HG03060 (cell line): ENCODE data around the gene KLHL35.
"Not testable (repeated sequence)": the region's sequence is repeated elsewhere in the genome, so short reads cannot be mapped to it uniquely, and the experiment has no call there.

Experiments used
- ATAC-seq: cut with Tn5 transposase; IDR thresholded peaks from one replicate; pipeline ENCODE4 v1.9.1; 2021; ENCODE audit warnings: low read depth, moderate number of reproducible peaks; ENCODE audit not compliant: unreplicated experiment

The KLHL35 gene

DNA sequence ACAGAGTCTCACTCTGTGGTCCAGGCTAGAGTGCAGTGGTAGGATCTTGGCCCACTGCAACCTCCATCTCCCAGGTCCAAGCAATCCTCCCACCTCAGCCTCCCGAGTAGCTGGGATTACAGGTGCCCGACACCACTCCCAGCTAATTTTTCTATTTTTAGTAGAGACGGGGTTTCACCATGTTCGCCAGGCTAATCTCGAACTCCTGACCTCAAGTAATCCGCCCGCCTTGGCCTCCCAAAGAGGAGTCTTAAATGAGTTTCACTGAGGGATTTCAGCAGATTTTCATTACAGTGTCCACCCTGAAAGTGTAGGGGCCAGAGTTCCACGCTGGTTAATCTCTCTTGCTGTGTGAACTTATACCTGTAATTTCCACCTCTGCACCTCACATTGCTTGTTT lies 34.1 kb downstream of the KLHL35 start:
- ATAC-seq = no peak

GRCh38 chr11:75394085-75394840 lies 38.7 kb downstream of the KLHL35 start:
- no peak for ATAC-seq

DNA sequence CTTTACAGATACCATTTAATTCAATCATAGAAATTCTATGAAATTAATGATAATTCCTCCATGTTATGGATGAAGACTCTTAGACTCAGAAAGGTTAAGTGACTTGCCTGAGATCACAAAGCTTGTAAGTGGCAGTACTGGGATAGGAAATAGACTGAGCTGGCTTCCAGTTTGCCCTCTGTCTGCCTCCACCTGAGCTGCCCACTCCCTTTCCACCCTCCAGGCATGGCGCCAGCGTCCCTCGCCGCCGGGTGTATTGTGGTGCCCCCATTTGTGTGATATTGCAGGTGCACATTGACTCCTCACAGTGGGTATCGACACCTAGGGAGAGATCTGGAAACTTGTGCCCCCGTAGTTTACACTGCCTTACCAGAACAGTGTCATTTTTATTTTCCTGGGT lies 43.1 kb downstream of the KLHL35 start:
- no peak for ATAC-seq

DNA sequence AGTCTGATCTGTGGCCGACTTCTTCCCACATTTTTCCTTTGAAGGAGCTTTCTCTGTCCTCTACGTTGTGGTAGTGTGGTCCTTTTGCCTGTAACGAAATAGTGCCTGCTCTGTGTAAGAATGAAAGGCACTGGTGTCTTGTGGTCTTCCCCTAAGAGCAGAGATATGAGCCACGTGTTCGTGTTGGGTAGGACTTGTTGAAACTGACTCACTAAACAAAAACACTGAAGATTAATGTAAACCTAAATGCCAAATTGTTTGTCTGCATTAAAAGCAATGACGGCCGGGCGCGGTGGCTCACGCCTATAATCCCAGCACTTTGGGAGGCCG lies 43.8 kb downstream of the KLHL35 start:
- no peak for ATAC-seq

GRCh38 chr11:75388386-75389275 lies 44.4 kb downstream of the KLHL35 start:
- no peak for ATAC-seq

- no peak for ATAC-seq
These were observed 45.2 kb downstream of the KLHL35 start for GRCh38 chr11:75387736-75388294.

DNA sequence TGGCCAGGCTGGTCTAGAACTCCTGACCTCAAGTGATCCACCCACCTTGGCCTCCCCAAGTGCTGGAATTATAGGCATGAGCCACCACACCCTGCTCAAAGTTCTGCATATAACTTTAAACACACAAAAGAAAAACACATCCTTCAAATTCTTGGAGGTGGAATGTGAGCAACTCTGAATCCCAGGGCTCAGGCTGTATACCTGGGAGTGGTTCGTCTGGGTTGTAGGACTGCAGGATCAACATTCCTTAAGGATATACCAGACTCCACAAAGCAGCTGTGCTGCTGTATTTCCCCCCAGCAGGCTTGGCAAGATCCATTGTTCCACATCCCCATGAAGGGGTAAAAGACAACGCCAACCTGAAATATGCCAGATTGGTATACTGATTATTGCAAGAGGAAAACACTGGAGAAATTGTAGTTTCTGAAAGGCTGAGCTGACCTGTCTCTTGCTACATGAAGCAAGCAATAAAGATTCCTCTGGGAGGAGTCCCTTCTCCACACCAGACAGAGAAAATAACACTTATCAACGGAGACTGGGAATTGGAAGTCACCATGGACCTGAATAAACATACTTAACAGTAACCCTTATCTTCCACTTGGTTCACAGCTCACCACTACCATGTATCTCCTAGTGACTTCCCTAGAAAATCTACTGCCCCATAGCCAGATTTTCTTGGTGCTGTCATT lies 45.9 kb downstream of the KLHL35 start:
- ATAC-seq = no peak

DNA sequence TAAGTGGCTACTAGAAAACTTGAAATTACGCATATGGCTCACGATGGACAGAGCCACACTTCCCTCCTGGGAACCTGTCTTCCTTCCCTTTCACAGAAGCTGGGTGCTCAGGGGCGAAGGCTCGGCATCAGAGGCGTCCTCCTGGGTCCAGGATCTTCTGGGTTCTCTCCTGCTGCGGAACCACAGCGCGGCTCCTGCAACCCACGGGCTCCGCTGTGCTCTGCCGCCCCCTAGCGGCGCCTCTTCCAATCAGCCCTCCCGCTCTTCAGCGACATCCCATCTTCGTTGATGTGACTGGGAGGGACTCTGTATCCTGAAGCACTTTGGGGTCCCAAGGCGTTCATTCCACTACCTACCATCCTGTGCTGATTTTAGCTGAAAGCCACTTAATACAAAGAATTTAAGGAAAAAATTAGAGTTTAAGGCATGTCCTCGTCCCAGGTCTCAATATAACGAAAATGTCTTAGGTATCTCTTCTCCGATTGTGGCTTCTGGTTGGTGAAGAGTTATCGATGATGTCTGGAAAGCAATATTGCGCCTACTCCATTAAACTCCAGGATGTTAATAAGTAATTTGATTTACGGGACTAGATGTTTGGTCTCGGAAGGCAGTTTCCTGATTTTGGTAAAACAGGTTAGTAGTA lies 48.4 kb downstream of the KLHL35 start:
- ATAC-seq = no peak

GRCh38 chr11:75383246-75383645 lies 49.8 kb downstream of the KLHL35 start:
- no peak for ATAC-seq

GRCh38 chr11:75380716-75381420 lies 52.1 kb downstream of the KLHL35 start:
- ATAC-seq = no peak

GRCh38 chr11:75380245-75380644 lies 52.8 kb downstream of the KLHL35 start:
- no peak for ATAC-seq

GRCh38 chr11:75378776-75379175 lies 54.2 kb downstream of the KLHL35 start:
- not testable (repeated sequence) for ATAC-seq

GRCh38 chr11:75376175-75376574 lies 56.8 kb downstream of the KLHL35 start:
- no peak for ATAC-seq

DNA sequence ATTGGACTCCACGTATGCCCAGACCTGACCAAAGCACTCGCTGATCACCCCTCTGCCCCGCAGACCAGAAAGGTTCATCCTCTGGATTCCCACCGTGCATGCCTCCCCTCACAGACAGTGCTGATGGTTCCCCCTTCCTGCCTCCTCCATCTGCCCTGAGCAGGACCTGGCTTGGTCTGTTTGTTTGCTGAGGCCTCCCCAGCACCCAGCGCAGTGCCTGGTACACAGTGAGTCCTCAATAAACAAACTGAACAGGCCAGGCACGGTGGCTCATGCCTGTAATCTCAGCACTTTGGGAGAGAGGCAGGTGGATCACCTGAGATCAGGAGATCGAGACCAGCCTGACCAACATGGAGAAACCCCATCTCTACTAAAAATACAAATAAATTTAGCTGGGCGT lies 57.4 kb downstream of the KLHL35 start:
- ATAC-seq = no peak

DNA sequence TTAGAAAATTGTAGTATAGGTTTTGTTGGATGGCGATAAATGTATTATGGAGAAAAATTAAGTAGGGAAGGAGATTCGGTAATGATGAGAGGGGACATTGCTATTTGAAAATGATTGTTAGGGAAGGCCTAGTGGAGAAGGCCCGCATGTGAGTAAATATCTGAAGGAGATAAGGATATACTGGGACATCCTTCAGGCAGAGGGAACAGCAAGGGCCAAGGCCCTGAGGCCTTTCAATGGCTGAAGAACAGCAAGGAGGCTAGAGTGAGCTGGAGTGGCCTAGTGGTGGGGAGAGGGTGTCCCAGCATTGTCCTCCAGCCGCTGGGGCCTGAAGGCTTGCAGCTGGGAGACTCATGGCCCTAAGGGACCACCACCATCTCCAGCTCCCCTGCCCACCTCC lies 58.4 kb downstream of the KLHL35 start:
- no peak for ATAC-seq

DNA sequence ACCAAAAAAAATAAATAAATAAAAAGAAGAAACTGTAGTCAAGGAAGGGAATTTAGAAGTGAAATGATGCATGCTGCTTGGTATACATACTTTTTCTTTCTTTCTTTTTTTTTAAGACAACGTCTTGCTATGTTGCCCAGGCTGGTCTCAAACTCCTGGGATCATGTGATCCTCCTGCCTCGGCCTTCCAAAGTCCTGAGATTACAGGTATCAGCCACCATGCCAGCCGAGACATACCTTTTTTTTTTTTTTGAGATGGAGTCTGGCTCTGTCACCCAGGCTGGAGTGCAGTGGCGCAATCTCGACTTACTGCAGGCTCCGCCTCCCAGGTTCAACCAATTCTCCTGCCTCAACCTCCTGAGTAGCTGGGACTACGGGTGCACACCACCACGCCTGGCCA lies 59.8 kb downstream of the KLHL35 start:
- ATAC-seq = no peak
